ENCODE data around the gene PGA5.

Gene PGA5

GRCh38 chr11:61259363-61259762, 18.4 kb downstream of the PGA5 start:
- DNase-seq (ENCODE audit: low read depth): no peak
- no peak overlapping the region for H3K4me3 ChIP-seq (ENCODE audit: low read depth, low read length)

GRCh38 chr11:61264371-61264770, 23.4 kb downstream of the PGA5 start:
- H3K4me3 ChIP-seq (ENCODE audit: low read depth, low read length): no peak overlapping the region
- no peak for DNase-seq (ENCODE audit: low read depth)

- H3K4me3 ChIP-seq (ENCODE audit: low read depth, low read length): no peak overlapping the region
- no peak for DNase-seq (ENCODE audit: low read depth)
Observed at GRCh38 chr11:61264795-61265194, 23.8 kb downstream of the PGA5 start.

GRCh38 chr11:61265357-61265756, 24.4 kb downstream of the PGA5 start:
- no peak for DNase-seq (ENCODE audit: low read depth)
- no peak overlapping the region for H3K4me3 ChIP-seq (ENCODE audit: low read depth, low read length)

- no peak for DNase-seq (ENCODE audit: low read depth)
- H3K4me3 ChIP-seq (ENCODE audit: low read depth, low read length): no peak overlapping the region
Observed at GRCh38 chr11:61266602-61267001, 25.6 kb downstream of the PGA5 start.

GRCh38 chr11:61267437-61267841, 26.5 kb downstream of the PGA5 start:
- no peak overlapping the region for H3K4me3 ChIP-seq (ENCODE audit: low read depth, low read length)
- DNase-seq (ENCODE audit: low read depth): no peak

GRCh38 chr11:61268588-61269250, 27.7 kb downstream of the PGA5 start:
- H3K4me3 ChIP-seq (ENCODE audit: low read depth, low read length): no peak overlapping the region
- no peak for DNase-seq (ENCODE audit: low read depth)

GRCh38 chr11:61270354-61271076, 29.5 kb downstream of the PGA5 start:
- DNase-seq (ENCODE audit: low read depth): no peak

GRCh38 chr11:61272731-61273130, 31.8 kb downstream of the PGA5 start:
- DNase-seq (ENCODE audit: low read depth): no peak
- H3K4me3 ChIP-seq (ENCODE audit: low read depth, low read length): no peak overlapping the region

More at GRCh38 chr11:61270354-61271076, 29.5 kb downstream of the PGA5 start:
- no peak overlapping the region for H3K4me3 ChIP-seq (ENCODE audit: low read depth, low read length)

- DNase-seq (ENCODE audit: low read depth): no peak
- H3K4me3 ChIP-seq (ENCODE audit: low read depth, low read length): no peak overlapping the region
Observed at GRCh38 chr11:61273178-61274078, 32.5 kb downstream of the PGA5 start.

GRCh38 chr11:61274084-61274483, 33.1 kb downstream of the PGA5 start:
- no peak for DNase-seq (ENCODE audit: low read depth)
- no peak overlapping the region for H3K4me3 ChIP-seq (ENCODE audit: low read depth, low read length)

GRCh38 chr11:61275191-61275590, 34.2 kb downstream of the PGA5 start:
- no peak overlapping the region for H3K4me3 ChIP-seq (ENCODE audit: low read depth, low read length)
- no peak for DNase-seq (ENCODE audit: low read depth)

GRCh38 chr11:61277186-61278000, 36.4 kb downstream of the PGA5 start:
- DNase-seq (ENCODE audit: low read depth): no peak
- H3K4me3 ChIP-seq (ENCODE audit: low read depth, low read length): no peak overlapping the region

- no peak overlapping the region for H3K4me3 ChIP-seq (ENCODE audit: low read depth, low read length)
- DNase-seq (ENCODE audit: low read depth): no peak
Observed at GRCh38 chr11:61278001-61278470, 37.1 kb downstream of the PGA5 start.

- H3K4me3 ChIP-seq (ENCODE audit: low read depth, low read length): no peak overlapping the region
- DNase-seq (ENCODE audit: low read depth): no peak
Observed at GRCh38 chr11:61279934-61280659, 39.1 kb downstream of the PGA5 start.

GRCh38 chr11:61280883-61281580, 40.1 kb downstream of the PGA5 start:
- DNase-seq (ENCODE audit: low read depth): no peak
- H3K4me3 ChIP-seq (ENCODE audit: low read depth, low read length): no peak overlapping the region

- DNase-seq (ENCODE audit: low read depth): no peak
- no peak overlapping the region for H3K4me3 ChIP-seq (ENCODE audit: low read depth, low read length)
Observed at GRCh38 chr11:61281581-61282250, 40.7 kb downstream of the PGA5 start.

- no peak overlapping the region for H3K4me3 ChIP-seq (ENCODE audit: low read depth, low read length)
- DNase-seq (ENCODE audit: low read depth): no peak
Observed at GRCh38 chr11:61283613-61284012, 42.6 kb downstream of the PGA5 start.

Data from skeletal muscle cell (primary cell).